NCI-H1092 (cell line): ENCODE results near the gene SPON1.
"Not testable (repeated sequence)": the region's sequence is repeated elsewhere in the genome, so short reads cannot be mapped to it uniquely, and the experiment has no call there.

Experiments
- DNase-seq: peaks from one replicate; lab custom pipeline; 2025; lab: John Stamatoyannopoulos, UW

SPON1 gene

DNA sequence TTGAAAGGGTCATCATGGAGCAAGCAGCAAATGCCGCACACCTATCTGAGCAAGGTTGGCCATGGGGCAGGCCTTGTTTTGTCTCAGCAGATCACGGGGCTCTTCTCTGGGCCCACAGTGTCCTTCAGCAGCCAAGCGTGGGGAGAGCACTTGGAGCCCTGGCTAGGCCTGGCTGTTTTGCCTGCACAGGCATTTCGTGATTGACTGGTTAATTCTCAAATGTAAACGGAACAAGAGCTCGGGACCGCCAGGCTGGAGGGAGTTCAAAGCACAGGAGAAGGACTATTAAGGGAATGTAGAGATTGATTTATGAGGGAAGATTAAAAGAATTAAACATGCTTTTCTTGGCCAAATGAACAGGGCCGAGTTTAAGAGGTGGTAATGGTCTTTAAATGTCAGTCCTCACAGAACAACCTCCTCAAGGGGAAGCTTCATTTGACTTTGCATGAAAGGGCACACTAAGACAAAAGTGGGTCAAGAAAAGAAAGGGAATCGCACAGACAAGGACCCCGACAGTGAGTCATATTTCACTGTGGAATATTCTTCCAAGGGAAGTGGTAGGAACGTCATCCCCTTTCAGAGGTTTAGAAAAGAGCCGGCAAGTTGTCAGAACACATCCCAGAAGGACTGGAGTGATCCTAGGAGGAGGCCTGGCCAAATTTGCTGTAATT lies 20.7 kb downstream of the SPON1 start:
- DNase-seq, result no peak

DNA sequence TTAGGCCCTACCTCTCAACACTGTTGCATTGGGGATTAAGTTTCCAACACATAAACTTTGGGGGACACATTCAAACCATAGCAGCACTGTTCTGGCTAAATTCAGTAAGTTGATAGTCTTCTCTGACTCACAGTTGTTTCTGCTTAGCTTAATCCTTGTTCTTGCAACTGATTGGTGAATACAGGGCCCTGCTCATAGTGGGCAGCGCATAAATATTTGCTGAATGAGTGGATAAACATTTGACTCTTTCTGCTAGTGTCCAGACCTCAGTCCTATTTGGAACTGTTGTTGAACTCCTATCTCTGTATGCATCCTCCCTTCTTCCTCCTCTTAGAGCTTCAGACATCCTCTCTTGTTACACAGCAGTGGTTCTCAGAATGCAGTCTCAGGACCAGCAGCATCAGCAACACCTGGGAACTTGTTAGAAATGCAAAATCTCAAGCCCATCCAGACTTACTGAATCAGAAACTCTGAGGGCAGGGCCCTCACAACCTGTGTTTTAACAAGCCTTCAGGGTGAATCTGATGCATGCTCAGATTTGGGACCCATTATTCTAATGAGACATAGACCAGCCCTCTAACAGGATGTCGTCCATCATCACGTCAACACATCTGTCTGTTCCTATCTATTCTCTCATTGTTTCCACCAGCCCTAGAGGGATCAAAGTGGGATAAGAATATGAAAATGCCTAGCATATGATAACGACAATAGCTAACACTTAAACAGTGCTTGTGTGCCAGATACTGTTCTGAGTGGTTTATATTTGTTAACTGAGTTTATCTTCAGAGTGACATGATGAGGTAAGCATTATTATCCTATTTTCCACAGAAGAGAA lies 22.3 kb downstream of the SPON1 start:
- DNase-seq, result no peak

DNA sequence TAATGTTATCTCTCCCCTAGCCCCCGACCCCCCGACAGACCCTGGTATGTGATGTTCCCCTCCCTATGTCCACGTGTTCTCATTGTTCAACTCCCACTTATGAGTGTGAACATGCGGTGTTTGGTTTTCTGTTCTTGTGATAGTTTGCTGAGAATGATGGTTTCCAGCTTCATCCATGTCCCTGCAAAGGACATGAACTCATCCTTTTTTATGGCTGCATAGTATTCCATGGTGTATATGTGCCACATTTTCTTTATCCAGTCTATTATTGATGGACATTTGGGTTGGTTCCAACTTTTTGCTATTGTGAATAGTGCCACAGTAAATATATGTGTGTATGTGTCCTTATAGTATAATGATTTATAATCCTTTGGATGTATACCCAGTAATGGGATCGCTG lies 24.2 kb downstream of the SPON1 start:
- not testable (repeated sequence) for DNase-seq

DNA sequence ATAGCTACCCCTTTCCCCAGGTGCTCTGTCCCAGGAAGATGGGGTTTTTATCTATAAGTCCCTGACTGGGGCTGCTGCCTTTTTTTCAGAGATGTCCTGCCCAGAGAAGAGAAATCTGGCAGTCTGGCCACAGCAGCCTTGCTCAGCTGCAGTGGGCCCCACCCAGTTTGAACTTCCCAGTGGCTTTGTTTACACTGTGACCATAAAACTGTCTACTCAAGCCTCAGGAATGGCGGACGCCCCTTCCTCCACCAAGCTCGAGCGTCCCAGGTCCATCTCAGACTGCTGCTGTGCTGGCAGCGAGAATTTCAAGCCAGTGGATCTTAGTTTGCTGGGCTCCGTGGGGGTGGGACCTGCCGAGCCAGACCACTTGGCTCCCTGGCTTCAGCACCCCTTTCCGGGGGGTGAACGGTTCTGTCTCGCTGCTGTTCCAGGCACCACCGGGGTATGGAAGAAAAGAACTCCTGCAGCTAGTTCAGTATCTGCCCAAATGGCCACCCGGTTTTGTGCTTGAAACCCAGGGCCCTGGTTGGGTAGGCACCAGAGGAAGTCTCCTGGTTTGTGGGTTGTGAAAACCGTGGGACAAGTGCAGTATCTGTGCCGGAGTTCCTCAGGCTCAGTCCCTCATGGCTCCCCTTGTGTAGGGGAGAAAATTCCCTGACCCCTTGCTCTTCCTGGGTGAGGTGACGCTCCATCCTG lies 29.8 kb downstream of the SPON1 start:
- DNase-seq, result not testable (repeated sequence)

DNA sequence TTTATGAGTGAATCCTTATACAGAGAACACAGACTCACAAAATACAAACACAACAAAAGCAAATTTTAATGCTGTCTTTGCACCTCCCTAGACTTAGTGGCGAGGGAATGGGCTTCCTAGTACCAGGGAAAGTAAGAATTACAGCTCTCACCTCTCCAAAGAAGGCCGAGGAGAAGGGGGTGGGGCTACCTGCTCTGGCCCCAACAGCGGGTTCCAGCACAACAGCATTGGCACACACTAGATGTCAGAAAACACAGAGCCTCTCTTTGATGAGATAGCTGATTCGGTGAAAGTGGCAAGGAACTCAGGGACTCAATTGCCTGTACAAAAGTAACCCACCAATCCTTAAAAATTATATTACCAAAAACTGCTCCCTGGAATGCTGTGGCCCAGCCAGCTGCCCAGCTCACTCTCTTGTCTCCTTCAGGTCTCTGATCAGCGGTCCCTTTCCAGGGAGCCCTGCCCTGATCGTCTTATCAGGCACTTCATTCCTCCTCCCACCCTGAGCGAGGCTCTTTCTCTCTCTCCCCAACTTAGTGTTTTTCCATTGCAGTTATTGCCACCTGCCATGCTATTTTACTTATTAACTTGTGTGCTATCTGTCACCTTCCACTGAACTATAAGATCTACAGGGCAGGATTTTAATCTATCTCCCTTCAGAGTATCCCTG lies 30.7 kb downstream of the SPON1 start:
- no peak for DNase-seq

DNA sequence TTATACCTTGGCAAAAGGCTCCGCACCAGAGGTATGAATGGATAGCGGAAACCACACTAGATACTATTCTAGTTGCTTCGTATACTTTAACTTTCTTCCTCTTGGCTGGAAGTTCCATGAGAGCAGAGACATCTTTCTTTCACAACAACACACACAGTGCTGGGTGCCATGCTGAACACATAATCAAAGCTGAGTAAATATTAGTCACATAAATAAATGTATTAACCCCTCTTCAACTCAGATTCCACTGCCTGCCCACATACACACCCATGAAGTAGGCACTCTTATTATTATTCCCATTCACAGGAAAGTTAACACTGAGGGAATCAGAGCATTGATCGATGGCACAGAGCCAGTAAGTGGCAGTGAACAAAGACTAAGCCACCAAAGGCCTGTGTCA lies 35.4 kb downstream of the SPON1 start:
- no peak for DNase-seq

DNA sequence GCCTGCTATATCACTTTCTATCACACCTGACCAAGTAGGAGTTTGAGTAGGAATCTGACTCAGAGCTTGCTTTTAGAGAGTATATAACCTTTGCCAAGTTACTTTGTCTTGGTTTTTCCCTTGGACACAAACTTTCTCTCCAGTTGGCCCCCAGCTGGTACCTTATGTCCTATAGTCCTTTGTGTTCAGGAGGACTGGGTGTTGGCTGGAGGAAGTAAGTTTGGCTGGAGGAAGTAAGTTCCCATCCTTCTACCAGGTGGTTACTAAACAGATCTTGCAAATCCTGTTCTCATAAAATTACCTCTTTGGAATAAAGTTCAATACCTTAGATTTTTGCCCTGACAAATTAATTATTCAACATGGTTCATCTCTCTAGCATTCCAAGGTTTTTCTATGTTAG lies 37.2 kb downstream of the SPON1 start:
- no peak for DNase-seq

DNA sequence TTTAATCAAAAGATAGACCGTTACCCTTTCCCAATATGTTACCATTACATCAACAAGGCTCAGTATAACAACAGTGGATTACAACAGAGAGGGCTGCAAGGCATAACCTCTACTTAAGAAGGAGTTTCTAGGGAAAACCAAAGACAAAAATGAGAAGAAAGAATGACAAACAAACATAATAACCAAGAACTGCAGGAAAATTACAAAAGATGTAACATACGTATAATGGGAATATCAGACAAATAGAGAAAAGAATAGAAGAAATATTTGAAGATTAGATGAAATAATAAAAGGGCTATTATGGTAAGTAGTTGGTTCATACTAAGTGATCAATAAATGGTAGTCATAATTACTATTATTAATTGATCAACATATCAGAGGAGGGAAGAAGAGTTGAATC lies 39.1 kb downstream of the SPON1 start:
- DNase-seq, result no peak

DNA sequence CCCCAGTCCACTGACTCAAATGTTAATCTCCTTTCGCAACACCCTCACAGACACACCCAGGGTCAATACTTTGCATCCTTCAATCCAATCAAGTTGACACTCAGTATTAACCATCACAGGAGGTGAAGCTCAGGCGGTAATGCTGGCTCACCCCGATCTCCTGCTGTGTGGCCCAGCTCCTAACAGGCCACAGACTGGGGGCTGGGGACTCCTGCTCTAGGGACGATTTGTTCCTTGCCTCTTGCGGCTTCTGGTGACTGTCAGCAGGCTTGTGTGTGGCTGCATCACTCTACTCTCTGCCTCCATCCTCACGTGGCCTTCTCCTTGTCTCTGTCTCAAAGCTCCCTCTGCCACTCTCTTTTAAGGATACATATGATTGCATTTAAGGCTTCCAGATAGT lies 45.0 kb downstream of the SPON1 start:
- DNase-seq, result no peak

DNA sequence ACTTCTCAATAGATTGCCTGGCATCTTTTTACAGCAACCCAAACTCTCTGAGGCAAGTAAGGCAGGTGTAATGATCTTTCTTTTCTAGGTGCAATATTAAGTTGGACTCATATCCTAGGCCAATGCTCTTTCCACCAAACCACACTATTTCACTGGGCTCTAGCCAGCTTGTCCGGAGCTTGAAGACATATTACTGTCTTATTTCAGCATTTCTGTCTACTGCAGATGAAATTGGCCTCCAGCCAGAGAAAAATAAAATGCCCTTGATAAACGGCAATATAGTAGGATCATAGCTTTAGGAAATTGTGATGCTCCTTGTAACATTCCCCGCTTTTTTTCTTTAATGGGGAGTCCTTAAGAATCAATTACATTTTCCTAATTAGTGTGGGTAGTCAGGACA lies 48.1 kb downstream of the SPON1 start:
- DNase-seq, result no peak

DNA sequence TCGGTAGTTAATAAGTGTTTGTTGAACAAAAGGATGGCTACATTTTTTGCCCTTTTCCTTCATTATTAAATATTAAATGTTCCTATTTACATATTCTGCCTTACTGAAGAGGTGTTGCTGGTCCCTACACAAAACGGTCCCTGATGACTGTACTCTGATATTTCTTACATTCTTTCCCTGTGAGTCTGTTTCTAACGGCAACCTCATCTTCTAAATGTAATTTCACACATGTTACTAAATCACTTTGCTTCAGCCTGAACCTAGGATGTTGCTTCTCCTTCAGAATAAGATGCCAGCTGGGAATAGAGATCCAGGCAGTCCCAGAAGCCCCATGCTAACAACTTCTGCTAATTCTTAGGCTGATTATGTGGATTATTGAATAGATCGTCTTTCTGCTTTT lies 50.3 kb downstream of the SPON1 start:
- DNase-seq, result no peak

DNA sequence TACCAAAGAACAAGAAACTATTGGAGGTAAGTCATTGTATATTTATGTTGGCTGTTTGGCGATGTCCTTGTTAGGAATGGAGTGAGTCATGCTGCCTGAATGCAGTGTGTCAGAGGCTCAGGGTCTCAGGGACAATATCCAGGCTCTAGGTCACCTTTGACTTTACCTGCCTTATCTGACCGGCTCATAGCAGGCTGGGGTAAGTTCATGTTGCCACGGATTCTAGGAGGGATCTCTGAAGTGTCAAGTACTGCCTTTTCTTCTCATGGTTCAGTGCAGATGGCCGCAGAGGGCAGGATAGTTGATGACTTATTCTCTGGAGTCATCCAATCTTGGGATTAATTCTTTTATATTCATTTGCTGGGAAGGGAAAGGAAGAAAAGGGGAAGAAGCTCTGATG lies 53.2 kb downstream of the SPON1 start:
- no peak for DNase-seq

DNA sequence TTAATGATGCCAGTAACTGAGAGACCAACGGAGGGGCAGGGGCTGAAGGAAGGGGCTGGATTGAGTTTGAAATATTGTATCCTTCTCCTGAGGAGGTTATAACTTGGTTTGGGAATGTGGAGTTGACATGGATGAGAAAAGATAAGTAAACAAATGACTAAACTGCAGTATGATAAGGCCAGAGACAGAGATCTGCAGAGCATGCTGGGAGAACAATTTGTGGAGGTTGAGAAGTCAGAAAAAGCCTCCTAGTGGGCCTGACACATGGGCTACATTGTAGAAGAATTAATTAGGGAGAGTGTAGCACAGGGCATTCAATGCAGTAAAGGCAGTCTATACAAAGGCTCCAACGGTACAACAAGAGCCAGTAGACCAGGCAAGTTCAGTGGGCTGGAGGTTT lies 55.9 kb downstream of the SPON1 start:
- DNase-seq, result no peak

DNA sequence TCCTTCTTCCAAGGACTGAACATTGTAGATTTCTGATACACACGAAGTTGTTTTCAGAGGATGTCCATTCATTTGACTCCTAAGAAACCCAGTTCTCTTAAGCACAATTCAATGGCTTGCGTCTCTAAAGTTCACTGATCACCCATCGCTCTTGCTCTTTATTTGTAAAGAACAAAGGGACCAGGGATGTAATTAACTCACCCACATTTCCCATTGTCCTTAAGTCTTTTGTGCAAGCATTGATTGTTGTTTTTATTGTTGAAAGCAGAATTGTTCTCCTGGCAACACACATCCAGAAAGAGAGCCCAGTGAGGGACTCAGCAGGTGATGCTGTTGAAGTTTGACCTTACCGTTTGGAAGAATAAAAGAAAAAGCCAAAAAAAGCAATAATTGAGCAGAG lies 59.2 kb downstream of the SPON1 start:
- DNase-seq, result no peak

DNA sequence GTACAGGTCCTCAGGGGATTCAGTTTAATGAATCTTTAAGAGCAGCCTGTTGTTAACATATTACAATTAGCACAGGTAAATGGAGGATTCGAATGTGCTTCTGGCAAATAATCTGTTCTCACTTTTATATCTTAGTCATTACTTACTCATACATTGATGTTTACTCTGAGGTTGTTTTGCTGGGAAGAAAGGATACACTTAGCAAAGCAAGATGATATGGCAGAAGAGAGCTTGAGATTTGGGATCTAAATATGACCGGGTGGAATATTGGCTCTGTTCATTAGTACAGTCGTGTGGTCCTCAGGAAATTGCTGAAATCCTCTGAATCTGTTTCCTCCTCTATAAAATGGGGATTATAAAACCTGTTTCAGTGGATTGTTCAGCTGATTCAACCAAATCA lies 59.7 kb downstream of the SPON1 start:
- no peak for DNase-seq

DNA sequence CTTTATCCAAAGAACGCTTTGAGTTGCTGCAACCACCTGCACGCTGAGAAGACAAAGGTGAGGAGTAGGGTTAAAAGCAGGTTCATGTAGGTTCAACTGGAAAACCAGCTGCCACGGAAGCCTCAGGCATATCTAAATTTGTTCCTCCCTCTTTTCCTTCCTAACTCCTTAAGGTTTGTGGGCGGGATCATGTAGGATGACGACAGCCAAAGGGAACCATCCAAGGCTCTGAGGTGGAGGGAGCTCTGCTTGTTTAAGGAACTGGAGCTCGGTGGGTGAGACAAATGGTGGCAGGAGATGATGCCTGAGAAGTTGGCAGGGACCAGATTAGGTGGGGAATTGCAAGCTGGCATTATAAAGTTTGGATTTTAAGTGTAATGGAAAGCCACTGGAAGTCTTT lies 60.3 kb downstream of the SPON1 start:
- DNase-seq, result no peak

DNA sequence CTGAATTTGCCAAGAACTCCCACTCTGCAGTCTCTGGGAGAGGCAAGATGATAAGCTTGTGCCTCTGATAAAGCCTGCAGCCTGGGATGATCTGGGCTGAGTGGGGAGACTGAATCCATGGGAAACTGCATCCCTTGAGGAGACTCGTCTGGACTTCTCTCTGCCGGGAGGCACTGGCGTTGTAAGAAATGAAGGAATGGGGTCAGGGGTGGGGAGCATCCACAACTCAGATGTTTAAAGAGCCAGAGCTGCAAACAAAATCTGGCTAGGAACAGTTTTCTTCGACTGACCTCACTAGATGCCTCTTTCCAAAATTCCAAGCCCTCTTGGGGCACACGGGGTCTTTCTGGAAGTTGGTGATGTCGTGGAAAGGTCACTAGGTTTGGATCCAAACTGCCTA lies 64.4 kb downstream of the SPON1 start:
- DNase-seq, result no peak

DNA sequence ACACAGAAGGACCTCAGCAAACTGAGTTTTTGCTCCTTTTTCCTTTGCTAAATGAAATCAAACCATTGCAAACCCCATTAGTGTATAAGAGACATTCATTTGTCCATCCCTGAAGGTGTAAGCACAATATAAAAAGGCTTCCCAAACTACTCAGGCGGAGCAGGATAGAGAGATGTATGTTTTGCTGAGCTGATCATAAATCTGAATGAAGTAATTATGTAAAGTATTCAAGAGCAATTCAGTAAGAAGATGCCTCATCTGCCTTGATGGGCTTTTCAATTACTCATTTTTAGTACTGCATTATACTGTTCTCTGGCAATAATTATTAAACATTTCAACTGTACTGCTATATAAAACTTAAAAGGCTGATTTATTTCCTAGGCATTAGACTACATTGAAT lies 65.0 kb downstream of the SPON1 start:
- no peak for DNase-seq

DNA sequence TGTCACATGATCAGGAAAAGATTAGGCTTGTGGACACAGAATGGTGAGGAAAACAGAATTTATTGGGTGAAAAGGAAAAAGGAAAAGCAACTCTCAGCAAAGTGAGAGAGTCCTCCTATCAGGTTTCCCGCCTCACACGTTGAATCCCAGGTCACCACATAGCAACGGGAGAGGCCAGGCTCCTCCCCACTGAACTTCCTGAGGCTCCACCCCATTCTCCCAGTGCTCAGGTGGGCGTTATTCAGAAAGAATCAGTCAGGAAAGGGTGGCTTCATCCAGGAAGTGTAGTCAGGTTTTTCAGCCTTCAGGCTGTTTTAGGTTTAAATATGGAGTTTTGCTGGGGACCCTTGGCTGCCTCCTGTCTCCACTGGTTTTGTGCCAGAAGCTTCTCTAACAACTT lies 66.9 kb downstream of the SPON1 start:
- DNase-seq, result no peak

DNA sequence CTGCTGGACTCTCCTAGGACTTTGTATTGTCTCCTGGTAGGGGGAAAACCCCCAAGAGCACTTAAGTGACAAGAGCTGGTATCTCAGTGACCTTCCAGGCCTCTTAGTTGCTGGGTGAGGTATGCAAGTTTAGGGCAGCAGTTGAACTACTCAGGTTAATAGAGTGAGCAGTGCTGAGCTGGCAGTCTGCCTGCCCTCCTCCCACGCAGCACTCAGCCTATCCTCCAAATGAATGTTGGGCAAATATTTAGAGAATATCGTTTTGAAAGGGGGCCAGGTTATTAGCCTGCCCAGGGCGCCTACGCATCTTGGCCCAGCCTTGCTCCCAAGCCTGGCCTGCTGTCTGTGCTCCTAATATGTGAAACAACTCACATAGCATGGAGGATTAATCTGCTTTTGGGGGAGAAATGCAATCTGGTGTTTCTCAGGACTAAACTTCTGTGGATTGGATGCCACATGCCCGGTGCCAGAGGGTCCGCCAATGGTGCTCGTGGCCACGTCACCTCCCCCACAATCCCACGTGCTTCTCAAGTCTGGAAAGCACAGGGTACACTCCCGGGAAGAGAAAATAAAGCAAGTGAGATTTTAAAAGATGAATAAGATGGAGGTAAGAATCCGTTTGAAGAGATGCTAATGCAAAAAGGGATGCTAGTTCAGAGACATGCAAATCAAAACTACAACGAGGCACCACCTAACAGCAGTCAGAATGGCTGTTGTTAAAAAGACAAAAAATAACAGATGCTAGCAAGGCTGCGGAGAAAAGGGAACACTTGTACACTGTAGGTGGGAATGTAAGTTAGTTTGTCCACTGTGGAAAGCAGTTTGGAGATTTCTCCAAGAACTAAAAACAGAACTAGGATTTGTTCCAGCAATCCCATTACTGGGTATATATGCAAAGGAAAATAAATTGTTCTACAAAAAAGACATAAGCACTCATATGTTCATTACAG lies 67.7 kb downstream of the SPON1 start:
- peak; percentile 87 for DNase-seq

DNA sequence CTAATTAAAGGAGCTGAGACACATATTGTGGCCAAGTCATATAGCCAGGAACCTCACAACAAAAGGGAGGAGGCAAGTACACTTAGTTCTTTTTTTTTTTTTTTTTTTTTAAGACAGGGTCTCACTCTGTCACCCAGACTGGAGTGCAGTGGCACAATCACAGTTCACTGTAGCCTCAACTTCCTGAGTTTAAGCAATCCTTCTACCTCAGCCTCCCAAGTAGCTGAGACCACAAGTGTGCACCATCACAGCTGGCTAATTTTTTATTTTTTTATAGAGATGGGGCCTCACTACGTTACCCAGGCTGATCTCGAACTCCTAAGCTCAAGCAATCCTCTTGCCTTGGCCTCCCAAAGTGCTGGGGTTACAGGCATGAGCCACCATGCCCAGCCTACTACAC lies 73.0 kb downstream of the SPON1 start:
- DNase-seq, result not testable (repeated sequence)
